Cardiac muscle cell (in vitro differentiated cells and primary cell): ENCODE results near the gene USP2. TPM values are rescaled to one million over a fixed set of nuclear protein-coding genes. Genes with fewer than 3 reads are reported as not detected.
A peak's percentile ranks its signal among the peaks of the same experiment; 100 is the strongest.

Source experiments
- DNase-seq, 2 donors: peaks; one replicate each; pipeline versions ENCODE4 v3.0.0 to v3.0.0-alpha.2; 2010 to 2017; ENCODE audit warnings: low read depth in 1 of 2, low spot score in 1 of 2
- H3K27ac ChIP-seq: fragments of 200-600 bp; sonication (generic); 2 replicates; pipeline ENCODE4 v1.5.1; 2016
- H3K27me3 ChIP-seq: fragments of 200-600 bp; sonication (generic); 2 replicates; pipeline ENCODE4 v1.6.0; 2016; ENCODE audit warnings: control low read depth
- H3K36me3 ChIP-seq: fragments of 200-600 bp; sonication (generic); 2 replicates; pipeline ENCODE4 v1.5.1; 2016; ENCODE audit warnings: control low read depth
- H3K4me1 ChIP-seq: fragments of 200-600 bp; sonication (generic); 2 replicates; pipeline ENCODE4 v1.8.1; 2017; ENCODE audit warnings: low read depth, mild to moderate bottlenecking, mixed run types
- H3K4me3 ChIP-seq: fragments of 200-600 bp; sonication (generic); 2 replicates; pipeline ENCODE4 v1.5.1; 2016; ENCODE audit warnings: mild to moderate bottlenecking
- H3K9me3 ChIP-seq: fragments of 200-600 bp; sonication (generic); 2 replicates; pipeline ENCODE4 v1.5.1; 2017; ENCODE audit warnings: low read depth, mild to moderate bottlenecking, control low read depth
- CTCF ChIP-seq: IDR thresholded peaks from 2 replicates; pipeline ENCODE4 v1.5.1; 2012; ENCODE audit warnings: low read depth, mild to moderate bottlenecking, low read length
- polyA plus RNA-seq: library from polyadenylated mRNA; unstranded; fragments of >200 nt; fragmentation: Nextera tagmentation; extraction: Ambion mirVana; gene quantifications from 2 replicates; pipeline ENCODE4 v1.2.1, GENCODE V29; 2016
- total RNA-seq: library from RNA; depleted of rRNA; stranded (reverse); fragments of >200 nt; gene quantifications from 2 replicates; pipeline ENCODE4 v1.2.3, GENCODE V29; 2016

The USP2 gene
- total and polyA plus RNA-seq, 2 experiments from 2014 or later: 36.5 to 39.0 TPM

- Histone ChIP-seq H3K4me1 (peaks cover 46% of the 10 kb centered on the region), H3K9me3 (no peaks in the 10 kb centered on the region), H3K36me3 (peaks cover 36% of the 10 kb centered on the region), H3K27ac (peak overlapping the region; percentile 71), H3K4me3 (no peak overlapping the region), H3K27me3 (no peaks in the 10 kb centered on the region)
- DNase-seq: no peak
- TF ChIP-seq CTCF: no peak
These were observed 24.4 kb downstream of the USP2 start for GRCh38 chr11:119357074-119357473.

- H3K27ac ChIP-seq: peak overlapping the region; percentile 71
- H3K4me3 ChIP-seq: no peak overlapping the region
- H3K4me1 ChIP-seq: peaks cover 46% of the 10 kb centered on the region
- no peaks in the 10 kb centered on the region for H3K27me3 ChIP-seq
- TF ChIP-seq CTCF: peak; percentile 75
- peaks cover 36% of the 10 kb centered on the region for H3K36me3 ChIP-seq
- H3K9me3 ChIP-seq: no peaks in the 10 kb centered on the region
- DNase-seq: peak; percentile 80 to 91
These were observed 25.0 kb downstream of the USP2 start for GRCh38 chr11:119356349-119357031.

- no peak for TF ChIP-seq CTCF
- Histone ChIP-seq H3K9me3 (no peaks in the 10 kb centered on the region), H3K4me1 (peaks cover 40% of the 10 kb centered on the region), H3K27me3 (no peaks in the 10 kb centered on the region), H3K36me3 (peaks cover 36% of the 10 kb centered on the region), H3K27ac (no peak overlapping the region), H3K4me3 (no peak overlapping the region)
- no peak for DNase-seq
These were observed 26.2 kb downstream of the USP2 start for GRCh38 chr11:119355091-119355843.

- Histone ChIP-seq H3K4me3 (no peak overlapping the region), H3K36me3 (peaks cover 18% of the 10 kb centered on the region), H3K27ac (peak overlapping the region; percentile 62), H3K4me1 (peaks cover 33% of the 10 kb centered on the region), H3K9me3 (no peaks in the 10 kb centered on the region), H3K27me3 (no peaks in the 10 kb centered on the region)
- peak; percentile 64 to 67 for DNase-seq
- TF ChIP-seq CTCF: no peak
These were observed 28.6 kb downstream of the USP2 start for GRCh38 chr11:119352857-119353260.

GRCh38 chr11:119351232-119351631 lies 30.3 kb downstream of the USP2 start:
- DNase-seq: no peak
- Histone ChIP-seq H3K9me3 (no peaks in the 10 kb centered on the region), H3K4me3 (no peak overlapping the region), H3K27me3 (no peaks in the 10 kb centered on the region), H3K27ac (no peak overlapping the region), H3K4me1 (peaks cover 20% of the 10 kb centered on the region), H3K36me3 (peaks cover 9% of the 10 kb centered on the region)
- no peak for TF ChIP-seq CTCF
